Inflammatory macrophage treated with lipopolysaccharide for 4 hours (primary cell): ENCODE results near the gene DYNLT2.

ENCODE experiments used
- DNase-seq: peaks from one replicate; pipeline ENCODE4 v3.0.0-alpha.2; 2020

The DYNLT2 gene

GRCh38 chr6:169692516-169692915, 58.9 kb downstream of the DYNLT2 start:
- DNase-seq: no peak

- DNase-seq: no peak
These were observed 60.1 kb downstream of the DYNLT2 start for GRCh38 chr6:169691260-169691659.
